Keratinocyte (primary cell): Measurements from ENCODE around the gene USP49. TPM values are rescaled to one million over a fixed set of nuclear protein-coding genes. Genes with fewer than 3 reads are reported as not detected.
"Not testable (repeated sequence)": the region's sequence is repeated elsewhere in the genome, so short reads cannot be mapped to it uniquely, and the experiment has no call there.

Source experiments
- DNase-seq: peaks from one replicate; pipeline ENCODE4 v3.0.0-alpha.2; 2011; ENCODE audit warnings: low read depth, missing footprints, low spot score
- FAIRE-seq: peaks from 2 replicates; lab custom pipeline; 2011; peaks lifted over from hg19 to GRCh38; lab: Jason Lieb, UNC
- H2AFZ ChIP-seq: 2 replicates; pipeline ENCODE4 v1.6.0; 2012; ENCODE audit warnings: low read length, control low read depth, inconsistent platforms; ENCODE audit not compliant: control insufficient read depth
- H3K27ac ChIP-seq: 2 replicates; pipeline ENCODE4 v1.5.1; 2011; ENCODE audit warnings: low read length; ENCODE audit not compliant: control insufficient read depth, insufficient read depth
- H3K27me3 ChIP-seq: 3 replicates; pipeline ENCODE4 v1.6.0; 2011; ENCODE audit warnings: low read length; ENCODE audit not compliant: control insufficient read depth, insufficient read depth; ENCODE audit errors: extremely low read depth
- H3K36me3 ChIP-seq, 2 experiments: 2 replicates in 1 of 2; 3 replicates in 1 of 2; pipeline ENCODE4 v1.5.1; 2011; ENCODE audit warnings: low read length in 2 of 2, mild to moderate bottlenecking in 1 of 2; ENCODE audit not compliant: control insufficient read depth in 2 of 2, insufficient read depth in 2 of 2; ENCODE audit errors: extremely low read depth in 1 of 2
- H3K4me1 ChIP-seq: 3 replicates; pipeline ENCODE4 v1.5.1; 2011; ENCODE audit warnings: low read length; ENCODE audit not compliant: control insufficient read depth, insufficient read depth; ENCODE audit errors: extremely low read depth
- H3K4me2 ChIP-seq: 3 replicates; pipeline ENCODE4 v1.6.0; 2011; ENCODE audit warnings: low read depth, low read length; ENCODE audit not compliant: control insufficient read depth, insufficient read depth; ENCODE audit errors: extremely low read depth
- H3K4me3 ChIP-seq, 3 experiments: fragments of 200-600 bp in 1 of 3; sonication (generic) in 1 of 3; 2 replicates in 2 of 3; 3 replicates in 1 of 3; pipeline ENCODE4 v1.5.1; 2011 to 2016; ENCODE audit warnings: low read length in 3 of 3, mild to moderate bottlenecking in 3 of 3, control low read depth in 2 of 3, inconsistent platforms in 1 of 3, low read depth in 1 of 3, mixed read lengths in 1 of 3, mixed run types in 1 of 3, moderate library complexity in 1 of 3; ENCODE audit not compliant: control insufficient read depth in 2 of 3, insufficient read depth in 2 of 3; ENCODE audit errors: extremely low read depth in 1 of 3
- H3K79me2 ChIP-seq: 2 replicates; pipeline ENCODE4 v1.6.0; 2012; ENCODE audit warnings: low read length; ENCODE audit not compliant: control insufficient read depth, insufficient read depth
- H3K9ac ChIP-seq: 3 replicates; pipeline ENCODE4 v1.6.0; 2011; ENCODE audit warnings: low read length; ENCODE audit not compliant: control insufficient read depth, insufficient read depth; ENCODE audit errors: extremely low read depth
- H3K9me1 ChIP-seq: 3 replicates; pipeline ENCODE4 v1.6.0; 2011; ENCODE audit warnings: low read length; ENCODE audit not compliant: control insufficient read depth, insufficient read depth; ENCODE audit errors: extremely low read depth
- H3K9me3 ChIP-seq: 2 replicates; pipeline ENCODE4 v1.5.1; 2012; ENCODE audit warnings: low read depth, low read length; ENCODE audit not compliant: control insufficient read depth
- H4K20me1 ChIP-seq: 3 replicates; pipeline ENCODE4 v1.6.0; 2011; ENCODE audit warnings: low read length; ENCODE audit not compliant: control insufficient read depth, insufficient read depth; ENCODE audit errors: extremely low read depth
- CTCF ChIP-seq, 3 experiments: IDR thresholded peaks in 1 of 3; conservative IDR thresholded peaks in 1 of 3; optimal IDR thresholded peaks in 1 of 3; 2 replicates in 2 of 3; 3 replicates in 1 of 3; pipeline versions ENCODE3 to v1.5.1; 2011; ENCODE audit warnings: low read length in 3 of 3, mild to moderate bottlenecking in 3 of 3, moderate library complexity in 2 of 3, control low read depth in 1 of 3, inconsistent platforms in 1 of 3; ENCODE audit not compliant: insufficient read depth in 2 of 3; ENCODE audit errors: extremely low read depth in 1 of 3
- EZH2 ChIP-seq: IDR thresholded peaks from one replicate; pipeline ENCODE4 v1.6.1; 2012; ENCODE audit warnings: inconsistent platforms, mild to moderate bottlenecking, low read length, moderate library complexity
- dilution Hi-C: fragments of 300-500 bp; cut with MboI; formaldehyde crosslinking; loops from one replicate; pipeline ENCODE4 v1.7.0; 2020; ENCODE audit warnings: low sequenced_read_pairs; ENCODE audit not compliant: extremely low pct_ligation_motif_present
- polyA plus RNA-seq, 5 experiments: library from polyadenylated mRNA; depleted of rRNA in 3 of 5; stranded (reverse) in 3 of 5; stranded (forward) in 1 of 5; unstranded in 1 of 5; fragments of >200 nt; gene quantifications; 1 replicate in 1 of 5; 2 replicates in 3 of 5; 3 replicates in 1 of 5; pipeline versions ENCODE4 v1.2.1 to v1.2.3, GENCODE V29; 2011 to 2012; ENCODE audit warnings: missing spikeins in 2 of 5, low read depth in 1 of 5, low replicate concordance in 1 of 5

The USP49 gene
- polyA plus RNA-seq, 1 donor (not counting 4 experiments of a cell fraction or from before 2014, with no cell fraction given), result 2.3 TPM

GRCh38 chr6:41813956-41814355 is 81.2 kb downstream of the USP49 start:
- dilution Hi-C loops, result no loop called here
- no peak for FAIRE-seq
- no peaks in the 10 kb centered on the region for H3K36me3 ChIP-seq

GRCh38 chr6:41813469-41813868 is 81.7 kb downstream of the USP49 start:
- no peak for TF ChIP-seq EZH2
- TF ChIP-seq CTCF (optimal IDR thresholded peaks at IDR 0.05 in 1 of 3, IDR thresholded peaks at IDR 0.05 in 1 of 3, conservative IDR thresholded peaks at IDR 0.05 in 1 of 3; ENCODE audit: extremely low read depth in 1 of 3, insufficient read depth in 2 of 3, low read length in 3 of 3), result no peak
- Histone ChIP-seq H3K36me3 (no peaks in the 10 kb centered on the region), H3K27me3 (no peaks in the 10 kb centered on the region), H4K20me1 (no peaks in the 10 kb centered on the region), H3K9me1 (no peaks in the 10 kb centered on the region), H3K9ac (no peak overlapping the region), H3K4me2 (no peak overlapping the region), H3K79me2 (no peaks in the 10 kb centered on the region), H3K9me3 (no peaks in the 10 kb centered on the region), H3K27ac (no peak overlapping the region), H3K4me3 (no peak overlapping the region), H2AFZ (no peak overlapping the region), H3K4me1 (peaks cover 14% of the 10 kb centered on the region)
- FAIRE-seq (no peak), DNase-seq (no peak)
- dilution Hi-C loops, result no loop called here

More at GRCh38 chr6:41813956-41814355, 81.2 kb downstream of the USP49 start:
- DNase-seq, result no peak
- H3K4me3 ChIP-seq, result no peak overlapping the region
- no peaks in the 10 kb centered on the region for H4K20me1 ChIP-seq
- no peaks in the 10 kb centered on the region for H3K27me3 ChIP-seq
- H3K4me1 ChIP-seq, result peaks cover 14% of the 10 kb centered on the region
- no peak overlapping the region for H3K9ac ChIP-seq
- H3K27ac ChIP-seq, result no peak overlapping the region
- TF ChIP-seq EZH2, result no peak
- no peak for TF ChIP-seq CTCF (optimal IDR thresholded peaks at IDR 0.05 in 1 of 3, IDR thresholded peaks at IDR 0.05 in 1 of 3, conservative IDR thresholded peaks at IDR 0.05 in 1 of 3; ENCODE audit: extremely low read depth in 1 of 3, insufficient read depth in 2 of 3, low read length in 3 of 3)
- H3K79me2 ChIP-seq, result no peaks in the 10 kb centered on the region
- H3K9me1 ChIP-seq, result no peaks in the 10 kb centered on the region
- H3K9me3 ChIP-seq, result no peaks in the 10 kb centered on the region
- no peak overlapping the region for H3K4me2 ChIP-seq
- H2AFZ ChIP-seq, result no peak overlapping the region

GRCh38 chr6:41811946-41812345 is 83.2 kb downstream of the USP49 start:
- H3K9me1 ChIP-seq, H3K9me3 ChIP-seq, FAIRE-seq, H3K4me2 ChIP-seq, H3K9ac ChIP-seq, H3K4me3 ChIP-seq, H3K27ac ChIP-seq, DNase-seq, H4K20me1 ChIP-seq, dilution Hi-C loops, H3K27me3 ChIP-seq, H3K79me2 ChIP-seq, H3K36me3 ChIP-seq, H2AFZ ChIP-seq: not testable (repeated sequence)
- peaks cover 14% of the 10 kb centered on the region for H3K4me1 ChIP-seq
